Hematopoietic multipotent progenitor cell treated with erythropoietin and hydrocortisone succinate and interleukin-3 and kit ligand, for 17 days (in vitro differentiated cells): ENCODE results near the gene MAP4K1.

Experiments used
- DNase-seq: peaks from one replicate; pipeline ENCODE4 v3.0.0-alpha.2; 2015; ENCODE audit warnings: low spot score

Gene MAP4K1

GRCh38 chr19:38543807-38544568, 73.8 kb downstream of the MAP4K1 start:
- peak; percentile 89 for DNase-seq

GRCh38 chr19:38543286-38543806, 74.4 kb downstream of the MAP4K1 start:
- no peak for DNase-seq

- no peak for DNase-seq
Observed at GRCh38 chr19:38542040-38542439, 75.7 kb downstream of the MAP4K1 start.

GRCh38 chr19:38539751-38540150, 78.0 kb downstream of the MAP4K1 start:
- no peak for DNase-seq

GRCh38 chr19:38538793-38539528, 78.8 kb downstream of the MAP4K1 start:
- DNase-seq, result no peak

- DNase-seq, result no peak
Observed at GRCh38 chr19:38538386-38538785, 79.4 kb downstream of the MAP4K1 start.
